Panc1 (cell line): ENCODE measurements around the gene EIF4E1B.

Experiments used
- POLR2AphosphoS5 ChIP-seq: IDR thresholded peaks from 2 replicates; pipeline ENCODE4 v1.6.1; 2012; ENCODE audit warnings: mild to moderate bottlenecking, low read depth, low read length, moderate library complexity
- TCF7L2 ChIP-seq: IDR thresholded peaks from 2 replicates; pipeline ENCODE4 v1.6.1; 2011; ENCODE audit warnings: mild to moderate bottlenecking, low read depth, low read length, inconsistent platforms
- TF ChIP-seq, protein P1 (sequence below): fragments of 450-650 bp; IDR thresholded peaks from 2 replicates; pipeline ENCODE4 v1.5.1; 2017; ENCODE audit warnings: mild to moderate bottlenecking

DNA sequence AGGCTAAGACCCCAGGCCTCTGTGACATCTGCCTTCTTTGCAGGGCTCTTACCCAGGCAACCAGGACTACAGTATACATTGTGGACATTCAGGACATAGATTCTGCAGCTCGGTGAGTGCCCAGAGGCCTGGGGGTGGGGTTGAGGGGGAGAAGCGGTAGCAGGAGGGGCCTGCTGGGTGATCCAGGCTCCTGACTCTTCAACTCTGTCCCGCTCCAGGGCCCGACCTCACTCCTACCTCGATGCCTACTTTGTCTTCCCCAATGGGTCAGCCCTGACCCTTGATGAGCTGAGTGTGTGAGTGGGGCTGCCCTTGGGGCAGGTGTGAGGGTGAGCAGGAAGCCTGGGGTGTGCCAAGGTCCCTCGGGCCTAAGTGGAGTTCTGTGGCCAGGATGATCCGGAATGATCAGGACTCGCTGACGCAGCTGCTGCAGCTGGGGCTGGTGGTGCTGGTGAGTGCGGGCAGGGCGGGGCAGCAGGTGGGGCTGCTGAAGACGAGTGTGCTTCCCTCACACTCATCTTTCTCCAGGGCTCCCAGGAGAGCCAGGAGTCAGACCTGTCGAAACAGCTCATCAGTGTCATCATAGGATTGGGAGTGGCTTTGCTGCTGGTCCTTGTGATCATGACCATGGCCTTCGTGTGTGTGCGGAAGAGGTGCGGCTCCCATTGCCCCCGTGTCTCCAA, 40.3 kb upstream of the EIF4E1B start:
- TF ChIP-seq, protein P1, sequence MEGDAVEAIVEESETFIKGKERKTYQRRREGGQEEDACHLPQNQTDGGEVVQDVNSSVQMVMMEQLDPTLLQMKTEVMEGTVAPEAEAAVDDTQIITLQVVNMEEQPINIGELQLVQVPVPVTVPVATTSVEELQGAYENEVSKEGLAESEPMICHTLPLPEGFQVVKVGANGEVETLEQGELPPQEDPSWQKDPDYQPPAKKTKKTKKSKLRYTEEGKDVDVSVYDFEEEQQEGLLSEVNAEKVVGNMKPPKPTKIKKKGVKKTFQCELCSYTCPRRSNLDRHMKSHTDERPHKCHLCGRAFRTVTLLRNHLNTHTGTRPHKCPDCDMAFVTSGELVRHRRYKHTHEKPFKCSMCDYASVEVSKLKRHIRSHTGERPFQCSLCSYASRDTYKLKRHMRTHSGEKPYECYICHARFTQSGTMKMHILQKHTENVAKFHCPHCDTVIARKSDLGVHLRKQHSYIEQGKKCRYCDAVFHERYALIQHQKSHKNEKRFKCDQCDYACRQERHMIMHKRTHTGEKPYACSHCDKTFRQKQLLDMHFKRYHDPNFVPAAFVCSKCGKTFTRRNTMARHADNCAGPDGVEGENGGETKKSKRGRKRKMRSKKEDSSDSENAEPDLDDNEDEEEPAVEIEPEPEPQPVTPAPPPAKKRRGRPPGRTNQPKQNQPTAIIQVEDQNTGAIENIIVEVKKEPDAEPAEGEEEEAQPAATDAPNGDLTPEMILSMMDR: no peak
- TF ChIP-seq POLR2AphosphoS5: no peak
- TF ChIP-seq TCF7L2: no peak
